Tibial nerve (tissue), 4 donors: ENCODE measurements around the gene TRAPPC6A. TPM values are rescaled to one million over a fixed set of nuclear protein-coding genes. Genes with fewer than 3 reads are reported as not detected.
A peak's percentile ranks its signal among the peaks of the same experiment; 100 is the strongest.

Experiments
- DNase-seq, 2 donors: peaks; one replicate each; pipeline ENCODE4 v3.0.0-alpha.2; 2019; ENCODE audit warnings: low spot score in 2 of 2
- H3K27ac ChIP-seq, 4 donors: fragments of 200-600 bp; sonication (generic) in 3 of 4; one replicate each; pipeline ENCODE4 v1.5.1; 2017 to 2019; ENCODE audit warnings: mild to moderate bottlenecking in 1 of 4
- H3K27me3 ChIP-seq, 2 donors: fragments of 200-600 bp; sonication (generic) in 1 of 2; one replicate each; pipeline versions ENCODE4 v1.5.1 to v1.6.0; 2017 to 2019
- H3K36me3 ChIP-seq, 3 donors: fragments of 200-600 bp; sonication (generic); one replicate each; pipeline ENCODE4 v1.5.1; 2018 to 2019
- H3K4me1 ChIP-seq, 4 donors: fragments of 200-600 bp; sonication (generic) in 3 of 4; one replicate each; pipeline ENCODE4 v1.5.1; 2017 to 2019
- H3K4me3 ChIP-seq, 4 donors: fragments of 200-600 bp; sonication (generic) in 3 of 4; one replicate each; pipeline ENCODE4 v1.5.1; 2017 to 2019; ENCODE audit warnings: mild to moderate bottlenecking in 1 of 4, moderate library complexity in 1 of 4
- H3K9me3 ChIP-seq, 4 donors: fragments of 200-600 bp; sonication (generic) in 3 of 4; one replicate each; pipeline ENCODE4 v1.5.1; 2017 to 2019
- CTCF ChIP-seq, 5 experiments: fragments of 200-600 bp in 3 of 5; fragments of 450-650 bp in 2 of 5; sonication (generic) in 3 of 5; IDR thresholded peaks; one replicate each; pipeline ENCODE4 v1.5.1; 2016 to 2019; ENCODE audit warnings: antibody characterized with exemption in 5 of 5, mild to moderate bottlenecking in 3 of 5, moderate library complexity in 2 of 5
- EP300 ChIP-seq, 2 donors: sonication (generic); formaldehyde crosslinking; IDR thresholded peaks; one replicate each; pipeline ENCODE4 v1.6.1; 2017; ENCODE audit warnings: antibody characterized with exemption in 2 of 2, mild to moderate bottlenecking in 1 of 2
- POLR2A ChIP-seq, 2 donors: fragments of 450-650 bp; IDR thresholded peaks; one replicate each; pipeline ENCODE4 v1.6.1; 2017; ENCODE audit warnings: antibody characterized with exemption in 2 of 2, mild to moderate bottlenecking in 2 of 2, moderate library complexity in 2 of 2
- WGBS, 2 donors: methylation state at CpG; one replicate each; pipeline ENCODE4 v1.1.5; 2018; 5-methylcytosine and 5-hydroxymethylcytosine counted together
- total RNA-seq, 4 donors: library from RNA; depleted of rRNA; stranded (reverse); fragments of >200 nt; gene quantifications; one replicate each; pipeline ENCODE4 v1.1.0, GENCODE V29; 2016

The TRAPPC6A gene
- total RNA-seq, 4 donors from 2014 or later: 13.5 to 52.9 (median 29.1) TPM

GRCh38 chr19:45139286-45140143 lies 38.5 kb downstream of the TRAPPC6A start:
- TF ChIP-seq CTCF (IDR thresholded peaks at IDR 0.05): no peak
- no peak for TF ChIP-seq POLR2A (IDR thresholded peaks at IDR 0.05)
- TF ChIP-seq EP300 (IDR thresholded peaks at IDR 0.05): no peak

GRCh38 chr19:45138303-45138751 lies 39.7 kb downstream of the TRAPPC6A start:
- H3K27ac ChIP-seq: no peak overlapping the region
- no peak for DNase-seq
- 76 to 78% methylated on average over 11 of the region's 11 CpGs for WGBS, 2 donors
- H3K27me3 ChIP-seq: no peaks in the 10 kb centered on the region
- TF ChIP-seq POLR2A (IDR thresholded peaks at IDR 0.05) (no peak), CTCF (IDR thresholded peaks at IDR 0.05) (no peak), EP300 (IDR thresholded peaks at IDR 0.05) (no peak)
- no peak overlapping the region for H3K4me3 ChIP-seq
- no peaks in the 10 kb centered on the region for H3K9me3 ChIP-seq
- H3K4me1 ChIP-seq: peaks cover 0 to 23% (median 3%) of the 10 kb centered on the region in 4 donors
- H3K36me3 ChIP-seq: peaks cover 0 to 40% (median 14%) of the 10 kb centered on the region in 3 donors

More at GRCh38 chr19:45139286-45140143, 38.5 kb downstream of the TRAPPC6A start:
- Histone ChIP-seq H3K4me3 (no peak overlapping the region), H3K9me3 (no peaks in the 10 kb centered on the region), H3K27me3 (no peaks in the 10 kb centered on the region), H3K4me1 (peaks cover 0 to 23% (median 3%) of the 10 kb centered on the region in 4 donors), H3K27ac (no peak overlapping the region), H3K36me3 (peaks cover 0 to 51% (median 16%) of the 10 kb centered on the region in 3 donors)
- 96 to 97% methylated on average over 19 to 23 of the region's 24 CpGs for WGBS, 2 donors
- DNase-seq: no peak

GRCh38 chr19:45137179-45137761 lies 40.8 kb downstream of the TRAPPC6A start:
- H3K4me3 ChIP-seq: no peak overlapping the region
- no peak overlapping the region for H3K27ac ChIP-seq
- H3K9me3 ChIP-seq: no peaks in the 10 kb centered on the region
- TF ChIP-seq EP300 (IDR thresholded peaks at IDR 0.05) (no peak), POLR2A (IDR thresholded peaks at IDR 0.05) (no peak), CTCF (IDR thresholded peaks at IDR 0.05) (no peak)
- WGBS, 2 donors: 58 to 68% methylated on average over 16 to 17 of the region's 17 CpGs
- no peak for DNase-seq
- H3K27me3 ChIP-seq: no peaks in the 10 kb centered on the region
- peaks cover 0 to 23% (median 3%) of the 10 kb centered on the region in 4 donors for H3K4me1 ChIP-seq
- H3K36me3 ChIP-seq: peaks cover 0 to 32% (median 12%) of the 10 kb centered on the region in 3 donors

GRCh38 chr19:45136507-45137178 lies 41.4 kb downstream of the TRAPPC6A start:
- Histone ChIP-seq H3K36me3 (peaks cover 0 to 26% (median 7%) of the 10 kb centered on the region in 3 donors), H3K27ac (peak overlapping the region in 1 of 4 donors; percentile 17), H3K27me3 (no peaks in the 10 kb centered on the region), H3K4me3 (no peak overlapping the region), H3K9me3 (no peaks in the 10 kb centered on the region), H3K4me1 (peaks cover 0 to 23% (median 3%) of the 10 kb centered on the region in 4 donors)
- 51 to 68% methylated on average over 12 of the region's 12 CpGs for WGBS, 2 donors
- DNase-seq: no peak
- no peak for TF ChIP-seq POLR2A (IDR thresholded peaks at IDR 0.05)

GRCh38 chr19:45135176-45135885 lies 42.7 kb downstream of the TRAPPC6A start:
- TF ChIP-seq POLR2A (IDR thresholded peaks at IDR 0.05) (no peak), CTCF (IDR thresholded peaks at IDR 0.05) (no peak)
- WGBS, 2 donors: 91 to 93% methylated on average over 21 of the region's 21 CpGs
- Histone ChIP-seq H3K27me3 (no peaks in the 10 kb centered on the region), H3K4me3 (no peak overlapping the region), H3K9me3 (no peaks in the 10 kb centered on the region), H3K27ac (no peak overlapping the region), H3K36me3 (peaks cover 0 to 13% (median 0%) of the 10 kb centered on the region in 3 donors), H3K4me1 (peaks cover 0 to 23% (median 3%) of the 10 kb centered on the region in 4 donors)
- no peak for DNase-seq
